ENCODE data around the gene HMCES.

DNA sequence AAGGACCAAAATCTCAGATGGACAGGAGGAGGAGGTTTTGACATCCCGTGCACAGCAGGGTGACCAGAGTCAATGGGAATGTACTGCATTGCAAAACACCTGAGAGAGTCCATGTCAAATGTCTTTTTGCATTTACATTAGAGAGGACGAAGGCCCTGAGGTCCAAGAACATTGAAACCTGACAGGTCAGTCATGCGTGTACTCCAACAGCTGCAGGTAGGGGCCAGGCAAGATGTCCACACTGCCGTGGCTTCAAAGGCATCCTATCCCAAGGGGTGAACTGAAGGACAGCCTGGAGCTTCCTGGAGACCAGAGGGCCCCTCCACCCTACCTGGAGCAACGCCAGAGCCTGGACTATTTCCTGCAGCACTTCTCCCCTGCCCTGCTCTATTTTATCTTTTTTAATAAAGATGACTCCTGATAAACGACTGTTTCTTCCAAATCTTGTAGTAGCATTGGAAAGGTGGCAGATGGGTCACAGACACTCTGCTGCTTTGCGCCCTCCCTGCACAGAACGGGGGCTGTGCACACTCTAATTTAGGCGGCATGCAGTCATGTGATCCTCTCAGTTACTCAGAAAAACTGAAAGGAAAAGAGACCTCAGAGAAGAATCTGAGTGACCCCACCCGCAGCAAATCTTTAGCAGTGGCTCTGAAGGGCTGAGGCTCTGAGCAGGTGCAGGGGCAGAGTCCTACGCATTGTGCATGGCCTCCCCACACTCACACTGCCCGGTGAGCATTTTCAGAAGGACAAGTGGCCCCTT, 68.2 kb downstream of the HMCES start:
- TF ChIP-seq, protein P1, sequence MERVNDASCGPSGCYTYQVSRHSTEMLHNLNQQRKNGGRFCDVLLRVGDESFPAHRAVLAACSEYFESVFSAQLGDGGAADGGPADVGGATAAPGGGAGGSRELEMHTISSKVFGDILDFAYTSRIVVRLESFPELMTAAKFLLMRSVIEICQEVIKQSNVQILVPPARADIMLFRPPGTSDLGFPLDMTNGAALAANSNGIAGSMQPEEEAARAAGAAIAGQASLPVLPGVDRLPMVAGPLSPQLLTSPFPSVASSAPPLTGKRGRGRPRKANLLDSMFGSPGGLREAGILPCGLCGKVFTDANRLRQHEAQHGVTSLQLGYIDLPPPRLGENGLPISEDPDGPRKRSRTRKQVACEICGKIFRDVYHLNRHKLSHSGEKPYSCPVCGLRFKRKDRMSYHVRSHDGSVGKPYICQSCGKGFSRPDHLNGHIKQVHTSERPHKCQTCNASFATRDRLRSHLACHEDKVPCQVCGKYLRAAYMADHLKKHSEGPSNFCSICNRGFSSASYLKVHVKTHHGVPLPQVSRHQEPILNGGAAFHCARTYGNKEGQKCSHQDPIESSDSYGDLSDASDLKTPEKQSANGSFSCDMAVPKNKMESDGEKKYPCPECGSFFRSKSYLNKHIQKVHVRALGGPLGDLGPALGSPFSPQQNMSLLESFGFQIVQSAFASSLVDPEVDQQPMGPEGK (CRISPR knock-in tag; IDR thresholded peaks at IDR 0.05; ENCODE audit: borderline replicate concordance) = no peak
- TF ChIP-seq RARB (CRISPR knock-in tag; IDR thresholded peaks at IDR 0.05) (no peak), ZNF8 (CRISPR knock-in tag; IDR thresholded peaks at IDR 0.05) (no peak), CSDC2 (CRISPR knock-in tag; IDR thresholded peaks at IDR 0.05) (no peak), ARNTL (CRISPR knock-in tag; IDR thresholded peaks at IDR 0.05; ENCODE audit: borderline replicate concordance, low read depth) (no peak), ZFP3 (CRISPR knock-in tag; IDR thresholded peaks at IDR 0.05) (no peak), BACH2 (CRISPR knock-in tag; IDR thresholded peaks at IDR 0.05; ENCODE audit: borderline replicate concordance) (no peak), GLIS3 (CRISPR knock-in tag; IDR thresholded peaks at IDR 0.05) (no peak), ZFP30 (CRISPR knock-in tag; IDR thresholded peaks at IDR 0.05) (no peak), TOX (CRISPR knock-in tag; IDR thresholded peaks at IDR 0.05; ENCODE audit: borderline replicate concordance) (no peak), ZNF70 (CRISPR knock-in tag; IDR thresholded peaks at IDR 0.05) (no peak), TCF4 (CRISPR knock-in tag; IDR thresholded peaks at IDR 0.05; ENCODE audit: borderline replicate concordance) (no peak)
- TF ChIP-seq, protein P2, sequence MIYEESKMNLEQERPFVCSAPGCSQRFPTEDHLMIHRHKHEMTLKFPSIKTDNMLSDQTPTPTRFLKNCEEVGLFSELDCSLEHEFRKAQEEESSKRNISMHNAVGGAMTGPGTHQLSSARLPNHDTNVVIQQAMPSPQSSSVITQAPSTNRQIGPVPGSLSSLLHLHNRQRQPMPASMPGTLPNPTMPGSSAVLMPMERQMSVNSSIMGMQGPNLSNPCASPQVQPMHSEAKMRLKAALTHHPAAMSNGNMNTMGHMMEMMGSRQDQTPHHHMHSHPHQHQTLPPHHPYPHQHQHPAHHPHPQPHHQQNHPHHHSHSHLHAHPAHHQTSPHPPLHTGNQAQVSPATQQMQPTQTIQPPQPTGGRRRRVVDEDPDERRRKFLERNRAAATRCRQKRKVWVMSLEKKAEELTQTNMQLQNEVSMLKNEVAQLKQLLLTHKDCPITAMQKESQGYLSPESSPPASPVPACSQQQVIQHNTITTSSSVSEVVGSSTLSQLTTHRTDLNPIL (CRISPR knock-in tag; IDR thresholded peaks at IDR 0.05; ENCODE audit: low read depth) = no peak
- TF ChIP-seq, protein P3, sequence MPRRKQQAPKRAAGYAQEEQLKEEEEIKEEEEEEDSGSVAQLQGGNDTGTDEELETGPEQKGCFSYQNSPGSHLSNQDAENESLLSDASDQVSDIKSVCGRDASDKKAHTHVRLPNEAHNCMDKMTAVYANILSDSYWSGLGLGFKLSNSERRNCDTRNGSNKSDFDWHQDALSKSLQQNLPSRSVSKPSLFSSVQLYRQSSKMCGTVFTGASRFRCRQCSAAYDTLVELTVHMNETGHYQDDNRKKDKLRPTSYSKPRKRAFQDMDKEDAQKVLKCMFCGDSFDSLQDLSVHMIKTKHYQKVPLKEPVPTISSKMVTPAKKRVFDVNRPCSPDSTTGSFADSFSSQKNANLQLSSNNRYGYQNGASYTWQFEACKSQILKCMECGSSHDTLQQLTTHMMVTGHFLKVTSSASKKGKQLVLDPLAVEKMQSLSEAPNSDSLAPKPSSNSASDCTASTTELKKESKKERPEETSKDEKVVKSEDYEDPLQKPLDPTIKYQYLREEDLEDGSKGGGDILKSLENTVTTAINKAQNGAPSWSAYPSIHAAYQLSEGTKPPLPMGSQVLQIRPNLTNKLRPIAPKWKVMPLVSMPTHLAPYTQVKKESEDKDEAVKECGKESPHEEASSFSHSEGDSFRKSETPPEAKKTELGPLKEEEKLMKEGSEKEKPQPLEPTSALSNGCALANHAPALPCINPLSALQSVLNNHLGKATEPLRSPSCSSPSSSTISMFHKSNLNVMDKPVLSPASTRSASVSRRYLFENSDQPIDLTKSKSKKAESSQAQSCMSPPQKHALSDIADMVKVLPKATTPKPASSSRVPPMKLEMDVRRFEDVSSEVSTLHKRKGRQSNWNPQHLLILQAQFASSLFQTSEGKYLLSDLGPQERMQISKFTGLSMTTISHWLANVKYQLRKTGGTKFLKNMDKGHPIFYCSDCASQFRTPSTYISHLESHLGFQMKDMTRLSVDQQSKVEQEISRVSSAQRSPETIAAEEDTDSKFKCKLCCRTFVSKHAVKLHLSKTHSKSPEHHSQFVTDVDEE (CRISPR knock-in tag; IDR thresholded peaks at IDR 0.05) = no peak

All from SK-N-SH treated with all-trans-retinoic acid at 6 μM for 48 hours (cell line).